ENCODE results near the gene CTNNA1.

GRCh38 chr5:138869763-138870500 is 116.7 kb downstream of the CTNNA1 start:
- TF ChIP-seq CTCF (IDR thresholded peaks at IDR 0.05) (no peak), POLR2A (IDR thresholded peaks at IDR 0.05) (no peak)

Data from lower leg skin (tissue), 3 donors.